A549 treated with CpdA at 1 μM for 4 hours (cell line): ENCODE data around the gene CSRNP2. TPM values are rescaled to one million over a fixed set of nuclear protein-coding genes. Genes with fewer than 3 reads are reported as not detected.

ENCODE experiments used
- total RNA-seq: library from RNA; stranded (reverse); fragments of 200-300 nt; extraction: Qiagen RNA extraction; gene quantifications from 5 replicates; pipeline ENCODE4 v1.2.3, GENCODE V29; 2022; ENCODE audit warnings: low read depth

The CSRNP2 gene
- 10.5 to 14.3 TPM (median 13.1 TPM) in 5 replicates for total RNA-seq

GRCh38 chr12:51083126-51083833 is at the start of gene CSRNP2:
TSS of gene CSRNP2 (minus strand) at chr12:51083596. CDS start at chr12:51076561, 7,035 bp downstream.

GRCh38 chr12:51047655-51048540 is 35.5 kb downstream of the CSRNP2 start, which contains the start of gene LETMD1:
TSS of gene LETMD1 (plus strand) at chr12:51048327. CDS start at chr12:51048357, 30 bp downstream.

GRCh38 chr12:51025836-51026638 is 57.4 kb downstream of the CSRNP2 start, which contains the start of gene SLC11A2:
TSS of gene SLC11A2 (minus strand) at chr12:51026384. CDS start at chr12:51010728, 15,656 bp downstream.

Other genes starting within 250 kb of the CSRNP2 start
- gene TMPRSS12, start 240.7 kb downstream of the CSRNP2 start, total RNA-seq: not detected in 5 replicates
- not detected in 5 replicates for gene HIGD1C, start 131.1 kb downstream of the CSRNP2 start, total RNA-seq
- gene SLC11A2, start 57.2 kb downstream of the CSRNP2 start, total RNA-seq: 18.8 to 27.1 TPM (median 25.3 TPM) in 5 replicates
- 23.3 to 35.2 TPM (median 25.5 TPM) in 5 replicates for gene LETMD1, start 35.3 kb downstream of the CSRNP2 start, total RNA-seq
- 20.1 to 23.8 TPM (median 21.0 TPM) in 5 replicates for gene TFCP2, start 89.5 kb upstream of the CSRNP2 start, total RNA-seq
- gene POU6F1, start 134.5 kb upstream of the CSRNP2 start, total RNA-seq: 1.2 to 2.8 TPM (median 1.9 TPM) in 5 replicates
- gene DAZAP2, start 155.2 kb upstream of the CSRNP2 start, total RNA-seq: 328 to 395 TPM (median 337 TPM) in 5 replicates
- 17.5 to 25.7 TPM (median 21.5 TPM) in 5 replicates for gene SMAGP, start 186.8 kb upstream of the CSRNP2 start, total RNA-seq
- gene BIN2, start 240.6 kb upstream of the CSRNP2 start, total RNA-seq: 0.07 to 0.09 TPM in 2 of 5 replicates, not detected in the others